ENCODE results near the gene FBXW12. TPM values are rescaled to one million over a fixed set of nuclear protein-coding genes. Genes with fewer than 3 reads are reported as not detected.

Gene FBXW12
- total and polyA plus RNA-seq, 2 experiments from 2014 or later, result 0.39 to 0.51 TPM

DNA sequence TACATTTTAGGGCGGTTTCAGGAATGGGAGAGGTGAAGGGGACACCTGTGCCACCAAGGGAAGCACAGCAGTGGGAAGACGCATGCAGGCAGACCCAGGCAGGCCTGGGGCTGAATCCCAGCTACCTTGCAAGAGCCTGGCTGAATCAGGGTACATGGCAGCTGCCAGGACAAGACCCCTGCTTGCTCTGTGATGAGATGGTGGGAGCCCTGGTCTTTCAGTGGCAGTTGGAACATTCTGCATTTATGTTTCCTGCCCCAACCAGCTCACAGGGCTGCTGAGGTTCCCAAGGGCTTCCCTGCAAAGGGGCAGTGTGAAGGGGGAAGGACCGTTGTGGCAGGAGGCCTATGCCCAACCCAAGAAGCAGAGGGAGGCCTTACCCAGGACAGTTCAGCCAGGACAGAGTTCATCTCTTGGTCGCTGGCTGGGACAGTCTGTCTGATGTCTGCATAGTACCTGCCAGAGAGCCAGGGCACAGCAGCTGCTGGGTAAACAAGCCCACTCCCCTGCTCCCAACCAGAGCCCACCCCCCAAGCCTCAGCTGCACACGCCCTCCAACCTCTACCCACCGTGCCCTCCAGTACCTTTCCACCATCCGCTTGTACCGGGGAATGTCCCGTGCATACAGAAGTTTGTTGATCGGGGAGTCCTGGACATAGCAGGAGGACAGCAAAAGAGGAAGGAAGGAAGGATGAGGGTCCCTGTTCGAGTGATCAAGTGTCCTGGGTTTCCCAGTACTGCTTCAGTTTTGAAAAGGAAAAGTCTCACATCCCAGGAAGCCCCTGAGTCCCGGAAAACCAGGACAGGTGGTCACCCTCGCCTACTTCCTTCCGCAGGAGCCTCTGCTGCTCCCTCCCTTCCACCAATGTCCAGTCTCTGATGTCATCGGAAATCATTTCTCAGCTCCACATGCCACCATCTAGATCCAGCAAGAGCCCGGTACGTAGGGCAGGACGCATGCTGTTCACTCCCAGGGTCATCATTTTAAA is 34.7 kb downstream of the FBXW12 start:
- Histone ChIP-seq H3K27ac (no peak overlapping the region), H3K27me3 (no peaks in the 10 kb centered on the region), H3K4me1 (ENCODE audit: low read depth) (no peaks in the 10 kb centered on the region), H3K9me3 (ENCODE audit: low read depth) (no peaks in the 10 kb centered on the region), H3K36me3 (peaks cover 11% of the 10 kb centered on the region), H3K4me3 (no peak overlapping the region)
- TF ChIP-seq, protein P1, sequence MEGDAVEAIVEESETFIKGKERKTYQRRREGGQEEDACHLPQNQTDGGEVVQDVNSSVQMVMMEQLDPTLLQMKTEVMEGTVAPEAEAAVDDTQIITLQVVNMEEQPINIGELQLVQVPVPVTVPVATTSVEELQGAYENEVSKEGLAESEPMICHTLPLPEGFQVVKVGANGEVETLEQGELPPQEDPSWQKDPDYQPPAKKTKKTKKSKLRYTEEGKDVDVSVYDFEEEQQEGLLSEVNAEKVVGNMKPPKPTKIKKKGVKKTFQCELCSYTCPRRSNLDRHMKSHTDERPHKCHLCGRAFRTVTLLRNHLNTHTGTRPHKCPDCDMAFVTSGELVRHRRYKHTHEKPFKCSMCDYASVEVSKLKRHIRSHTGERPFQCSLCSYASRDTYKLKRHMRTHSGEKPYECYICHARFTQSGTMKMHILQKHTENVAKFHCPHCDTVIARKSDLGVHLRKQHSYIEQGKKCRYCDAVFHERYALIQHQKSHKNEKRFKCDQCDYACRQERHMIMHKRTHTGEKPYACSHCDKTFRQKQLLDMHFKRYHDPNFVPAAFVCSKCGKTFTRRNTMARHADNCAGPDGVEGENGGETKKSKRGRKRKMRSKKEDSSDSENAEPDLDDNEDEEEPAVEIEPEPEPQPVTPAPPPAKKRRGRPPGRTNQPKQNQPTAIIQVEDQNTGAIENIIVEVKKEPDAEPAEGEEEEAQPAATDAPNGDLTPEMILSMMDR (IDR thresholded peaks at IDR 0.05; ENCODE audit: low read depth, low read length), result no peak
- DNase-seq (ENCODE audit: low read depth in 1 of 2, low spot score in 1 of 2), result no peak

DNA sequence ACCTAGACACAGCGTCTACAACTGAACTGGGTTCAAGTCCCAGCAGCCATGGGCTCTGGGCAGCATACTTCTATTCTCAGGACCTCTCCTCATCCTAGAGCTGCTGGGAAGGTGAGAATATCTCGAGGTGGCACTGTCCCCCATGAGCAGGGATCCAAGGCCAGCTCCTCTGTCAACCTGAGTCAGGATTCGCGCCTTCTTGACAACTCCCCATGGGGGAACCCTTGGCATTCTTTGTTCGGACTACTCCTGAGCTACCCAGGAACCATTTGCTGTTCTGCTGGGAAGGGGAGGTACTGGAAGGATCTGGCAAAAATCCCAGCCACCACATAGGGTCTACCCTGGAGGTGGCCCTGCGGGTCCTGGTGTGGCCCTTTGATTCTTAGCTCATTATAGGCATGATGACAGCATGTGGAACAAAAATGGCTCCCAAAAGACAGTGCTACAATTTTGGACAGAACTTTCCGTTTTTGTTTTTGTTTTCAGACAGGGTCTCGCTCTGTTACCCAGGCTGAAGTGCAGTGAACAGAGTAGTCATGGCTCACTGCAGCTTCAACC is 35.6 kb downstream of the FBXW12 start:
- Histone ChIP-seq H3K27ac (no peak overlapping the region), H3K27me3 (no peaks in the 10 kb centered on the region), H3K36me3 (peaks cover 14% of the 10 kb centered on the region), H3K4me1 (ENCODE audit: low read depth) (no peaks in the 10 kb centered on the region), H3K4me3 (no peak overlapping the region), H3K9me3 (ENCODE audit: low read depth) (no peaks in the 10 kb centered on the region)
- no peak for DNase-seq (ENCODE audit: low read depth in 1 of 2, low spot score in 1 of 2)
- TF ChIP-seq, protein P1 (IDR thresholded peaks at IDR 0.05; ENCODE audit: low read depth, low read length), result no peak

DNA sequence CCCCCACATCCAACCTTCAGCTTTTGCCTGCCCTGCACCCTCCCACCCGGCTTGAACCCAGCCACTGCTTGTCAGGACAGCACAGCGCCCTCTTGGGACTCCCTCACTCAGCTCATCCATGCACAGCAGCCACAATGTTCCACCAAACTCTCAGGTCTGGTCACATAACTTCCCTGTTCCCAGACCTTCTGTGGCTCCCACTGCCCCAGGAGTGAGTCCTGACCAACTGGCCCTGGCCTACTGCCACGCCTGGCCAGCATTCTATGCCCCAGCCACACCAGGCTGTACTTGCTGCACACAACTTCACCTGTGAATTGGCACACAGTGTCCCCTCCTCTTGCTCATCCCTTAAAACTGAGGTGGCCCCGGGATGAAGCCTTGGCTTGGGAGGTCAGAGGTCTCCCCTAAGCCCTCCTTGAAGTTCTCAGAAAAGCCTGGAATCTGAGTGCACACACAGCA is 36.8 kb downstream of the FBXW12 start:
- Histone ChIP-seq H3K4me1 (ENCODE audit: low read depth) (no peaks in the 10 kb centered on the region), H3K36me3 (peaks cover 14% of the 10 kb centered on the region)

DNA sequence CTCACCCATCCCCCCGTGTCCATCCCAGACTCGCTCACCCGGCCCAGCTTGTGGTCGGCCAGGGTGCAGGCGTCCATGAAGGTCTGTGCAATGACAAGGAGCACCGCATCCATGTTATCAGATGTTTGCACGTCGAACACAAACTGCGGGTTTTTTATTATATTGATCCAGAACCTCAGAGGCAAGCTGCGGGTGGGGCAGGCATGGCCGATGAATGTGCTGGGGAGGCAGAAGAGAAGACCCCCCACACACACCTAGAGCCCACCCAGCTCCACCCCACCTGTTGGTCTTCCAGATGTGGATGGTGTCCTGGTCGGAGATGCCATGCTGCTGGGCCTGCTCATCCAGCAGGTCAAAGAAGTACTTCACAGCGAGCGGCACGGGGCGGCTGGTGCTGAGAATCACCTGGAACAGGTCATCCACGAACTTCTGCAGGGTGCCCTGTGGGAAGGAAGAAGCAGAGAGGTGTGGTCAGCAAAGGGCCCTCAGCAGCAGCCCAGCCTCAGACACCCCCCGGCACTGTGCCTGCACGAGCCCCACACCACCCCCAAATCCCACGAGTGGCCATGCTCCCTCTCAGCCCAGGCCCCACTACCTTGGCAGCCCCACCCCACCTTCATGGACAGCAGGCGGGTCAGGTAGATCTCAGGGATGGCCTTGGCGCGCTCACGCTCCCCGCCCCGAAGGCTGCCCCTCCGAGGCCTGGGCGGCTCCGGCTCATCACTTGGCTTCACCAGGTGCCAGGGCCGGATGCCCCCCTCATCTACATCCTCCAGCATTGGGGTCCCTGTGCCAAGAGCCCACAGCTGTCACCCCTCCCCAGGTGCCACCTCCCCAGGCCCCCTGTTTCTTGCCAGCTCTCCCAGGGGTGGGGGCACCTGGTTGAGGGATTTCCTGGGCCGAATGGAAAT is 37.5 kb downstream of the FBXW12 start:
- H3K4me1 ChIP-seq (ENCODE audit: low read depth), result no peaks in the 10 kb centered on the region
- no peaks in the 10 kb centered on the region for H3K27me3 ChIP-seq
- no peak overlapping the region for H3K27ac ChIP-seq
- no peak for DNase-seq (ENCODE audit: low read depth in 1 of 2, low spot score in 1 of 2)
- TF ChIP-seq, protein P1 (IDR thresholded peaks at IDR 0.05; ENCODE audit: low read depth, low read length), result no peak
- no peaks in the 10 kb centered on the region for H3K9me3 ChIP-seq (ENCODE audit: low read depth)
- H3K4me3 ChIP-seq, result no peak overlapping the region
- peaks cover 14% of the 10 kb centered on the region for H3K36me3 ChIP-seq

More for the DNA sequence above, 36.8 kb downstream of the FBXW12 start:
- no peaks in the 10 kb centered on the region for H3K9me3 ChIP-seq (ENCODE audit: low read depth)
- TF ChIP-seq, protein P1 (IDR thresholded peaks at IDR 0.05; ENCODE audit: low read depth, low read length), result no peak
- no peak overlapping the region for H3K4me3 ChIP-seq
- no peak for DNase-seq (ENCODE audit: low read depth in 1 of 2, low spot score in 1 of 2)
- H3K27ac ChIP-seq, result no peak overlapping the region
- no peaks in the 10 kb centered on the region for H3K27me3 ChIP-seq

All from cardiac muscle cell (in vitro differentiated cells and primary cell).